ENCODE measurements around the gene NELFB.

- no peak for TF ChIP-seq EZH2 (IDR thresholded peaks at IDR 0.05; ENCODE audit: borderline replicate concordance, low read length)
- TF ChIP-seq CTCF (IDR thresholded peaks at IDR 0.05; ENCODE audit: low read length): no peak
Measured at GRCh38 chr9:137219757-137220316, 35.3 kb upstream of the NELFB start.

All from OCI-LY1 (cell line).